Esophagus muscularis mucosa (tissue), 4 donors: ENCODE results near the gene PMF1. TPM values are rescaled to one million over a fixed set of nuclear protein-coding genes. Genes with fewer than 3 reads are reported as not detected.
"Not testable (repeated sequence)": the region's sequence is repeated elsewhere in the genome, so short reads cannot be mapped to it uniquely, and the experiment has no call there.

Source experiments
- DNase-seq: peaks from one replicate; pipeline ENCODE4 v3.0.0-alpha.2; 2017; ENCODE audit errors: extremely low spot score
- H3K27ac ChIP-seq, 4 donors: fragments of 200-600 bp; sonication (generic); replicated peaks in 1 of 4; 1 replicate in 3 of 4; 2 replicates in 1 of 4; pipeline ENCODE4 v1.5.1; 2016 to 2019; ENCODE audit warnings: mild to moderate bottlenecking in 1 of 4
- H3K27me3 ChIP-seq, 4 donors: fragments of 200-600 bp; sonication (generic); one replicate each; pipeline versions ENCODE4 v1.5.1 to v1.6.0; 2016 to 2019
- H3K36me3 ChIP-seq, 4 donors: fragments of 200-600 bp; sonication (generic); one replicate each; pipeline ENCODE4 v1.5.1; 2016 to 2019
- H3K4me1 ChIP-seq, 4 donors: fragments of 200-600 bp; sonication (generic); one replicate each; pipeline ENCODE4 v1.5.1; 2016 to 2019
- H3K4me3 ChIP-seq, 4 donors: fragments of 200-600 bp; sonication (generic); 1 replicate in 2 of 4; 2 replicates in 2 of 4; pipeline ENCODE4 v1.5.1; 2016 to 2019; ENCODE audit warnings: mild to moderate bottlenecking in 4 of 4, moderate library complexity in 1 of 4
- H3K9me3 ChIP-seq, 4 donors: fragments of 200-600 bp; sonication (generic); 1 replicate in 3 of 4; 2 replicates in 1 of 4; pipeline ENCODE4 v1.5.1; 2016 to 2019
- EP300 ChIP-seq: sonication (generic); formaldehyde crosslinking; IDR thresholded peaks from one replicate; pipeline ENCODE4 v1.6.1; 2017; ENCODE audit warnings: antibody characterized with exemption
- POLR2A ChIP-seq: fragments of 450-650 bp; IDR thresholded peaks from one replicate; pipeline ENCODE4 v1.6.1; 2017; ENCODE audit warnings: antibody characterized with exemption, moderate library complexity, mild to moderate bottlenecking, low read depth
- POLR2AphosphoS5 ChIP-seq, 2 donors: sonication (generic); formaldehyde crosslinking; IDR thresholded peaks; one replicate each; pipeline ENCODE4 v1.6.1; 2017; ENCODE audit warnings: antibody characterized with exemption in 2 of 2
- WGBS: methylation state at CpG from one replicate; pipeline ENCODE4 v1.1.5; 2018; 5-methylcytosine and 5-hydroxymethylcytosine counted together
- intact Hi-C: fragments of 100-400 bp; cut with DNase I; formaldehyde crosslinking; loops from one replicate; pipeline ENCODE4 v1.15.1; 2023
- total RNA-seq, 4 donors: library from RNA; depleted of rRNA; stranded (reverse); fragments of >200 nt; gene quantifications; one replicate each; pipeline versions ENCODE4 v1.1.0 to v1.2.1, GENCODE V29; 2016
- TF ChIP-seq, protein P1 (sequence below), 3 experiments: fragments of 200-600 bp in 2 of 3; fragments of 450-650 bp in 1 of 3; sonication (generic) in 2 of 3; IDR thresholded peaks; one replicate each; pipeline ENCODE4 v1.5.1; 2017 to 2019; ENCODE audit warnings: antibody characterized with exemption in 3 of 3, mild to moderate bottlenecking in 2 of 3, moderate library complexity in 1 of 3

PMF1 gene
- total RNA-seq, 4 donors from 2014 or later = 45.0 to 60.4 (median 50.2) TPM

DNA sequence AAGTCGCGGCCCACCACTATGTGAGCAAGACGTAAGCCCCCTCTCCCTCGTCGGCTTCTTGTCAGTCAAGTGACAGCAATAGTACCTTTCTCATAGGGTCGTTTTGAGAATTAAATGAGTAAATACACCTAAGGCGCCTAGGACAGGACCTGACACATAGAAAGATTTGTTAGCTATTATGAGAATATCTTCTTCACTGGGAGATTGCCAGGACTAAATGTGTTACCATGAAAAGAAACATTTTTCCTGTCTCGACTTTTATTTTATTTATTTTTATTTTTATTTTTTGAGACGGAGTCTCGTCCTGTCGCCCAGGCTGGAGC lies 798 bp downstream of the PMF1 start:
- Histone ChIP-seq H3K36me3 (peaks cover 5 to 43% (median 36%) of the 10 kb centered on the region in 4 donors), H3K9me3 (no peaks in the 10 kb centered on the region), H3K4me1 (peaks cover 22 to 51% (median 45%) of the 10 kb centered on the region in 4 donors), H3K27me3 (no peaks in the 10 kb centered on the region), H3K4me3 (peak overlapping the region; percentile 63 to 79 (median 64)), H3K27ac (peak overlapping the region; percentile 88 to 92 (median 90))
- intact Hi-C loops = loop anchor here (5.0 kb wide), 1 partner anchor 116 kb away; no protein-coding TSS in a partner anchor
- no peak for TF ChIP-seq POLR2AphosphoS5 (IDR thresholded peaks at IDR 0.05)
- no peak for TF ChIP-seq POLR2A
- TF ChIP-seq EP300 = no peak
- TF ChIP-seq, protein P1, sequence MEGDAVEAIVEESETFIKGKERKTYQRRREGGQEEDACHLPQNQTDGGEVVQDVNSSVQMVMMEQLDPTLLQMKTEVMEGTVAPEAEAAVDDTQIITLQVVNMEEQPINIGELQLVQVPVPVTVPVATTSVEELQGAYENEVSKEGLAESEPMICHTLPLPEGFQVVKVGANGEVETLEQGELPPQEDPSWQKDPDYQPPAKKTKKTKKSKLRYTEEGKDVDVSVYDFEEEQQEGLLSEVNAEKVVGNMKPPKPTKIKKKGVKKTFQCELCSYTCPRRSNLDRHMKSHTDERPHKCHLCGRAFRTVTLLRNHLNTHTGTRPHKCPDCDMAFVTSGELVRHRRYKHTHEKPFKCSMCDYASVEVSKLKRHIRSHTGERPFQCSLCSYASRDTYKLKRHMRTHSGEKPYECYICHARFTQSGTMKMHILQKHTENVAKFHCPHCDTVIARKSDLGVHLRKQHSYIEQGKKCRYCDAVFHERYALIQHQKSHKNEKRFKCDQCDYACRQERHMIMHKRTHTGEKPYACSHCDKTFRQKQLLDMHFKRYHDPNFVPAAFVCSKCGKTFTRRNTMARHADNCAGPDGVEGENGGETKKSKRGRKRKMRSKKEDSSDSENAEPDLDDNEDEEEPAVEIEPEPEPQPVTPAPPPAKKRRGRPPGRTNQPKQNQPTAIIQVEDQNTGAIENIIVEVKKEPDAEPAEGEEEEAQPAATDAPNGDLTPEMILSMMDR (IDR thresholded peaks at IDR 0.05) = no peak
- no peak for DNase-seq
- 14% methylated on average over 11 of the region's 11 CpGs for WGBS

DNA sequence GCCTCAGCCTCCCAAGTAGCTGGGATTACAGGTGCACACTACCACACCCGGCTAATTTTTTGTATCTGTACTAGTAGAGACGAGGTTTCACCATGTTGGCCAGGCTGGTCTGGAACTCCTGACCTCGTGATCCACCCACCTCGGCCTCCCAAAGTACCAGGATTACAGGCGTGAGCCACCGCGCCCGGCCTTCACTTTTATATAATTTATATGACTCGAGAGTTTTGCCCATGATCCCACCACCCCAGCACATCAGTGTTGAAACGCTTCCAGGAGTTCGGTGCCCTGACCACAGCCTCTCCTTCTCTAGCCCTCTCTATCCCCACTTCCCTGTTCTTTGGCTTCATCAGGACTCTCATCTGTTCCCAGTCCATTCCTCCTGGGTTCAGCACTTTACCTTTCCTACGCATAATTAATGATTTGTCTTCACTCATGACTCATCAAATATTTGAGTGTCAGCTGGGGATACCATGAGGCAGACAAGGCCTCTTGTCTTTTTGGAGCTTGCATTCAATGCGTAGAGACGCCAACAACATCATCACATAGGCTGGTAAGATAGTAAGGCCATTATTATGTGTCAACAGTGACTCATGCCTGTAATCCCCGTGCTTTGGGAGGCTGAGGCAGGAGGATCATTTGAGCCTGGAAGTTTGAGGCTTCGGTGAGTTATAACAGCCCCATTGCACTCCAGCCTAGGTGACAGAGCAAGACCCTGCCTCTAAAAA lies 1.4 kb downstream of the PMF1 start:
- Histone ChIP-seq H3K4me3 (peak overlapping the region; percentile 63 to 79 (median 64)), H3K4me1 (peaks cover 22 to 51% (median 45%) of the 10 kb centered on the region in 4 donors), H3K9me3 (no peaks in the 10 kb centered on the region), H3K27ac (peak overlapping the region; percentile 88 to 92 (median 90)), H3K36me3 (peaks cover 5 to 37% (median 33%) of the 10 kb centered on the region in 4 donors), H3K27me3 (no peaks in the 10 kb centered on the region)
- 81% methylated on average over 16 of the region's 16 CpGs for WGBS
- TF ChIP-seq, protein P1 (IDR thresholded peaks at IDR 0.05) = no peak
- TF ChIP-seq EP300 (no peak), POLR2AphosphoS5 (IDR thresholded peaks at IDR 0.05) (no peak), POLR2A (no peak)
- no peak for DNase-seq
- intact Hi-C loops = loop anchor here (5.0 kb wide), 1 partner anchor 117 kb away; no protein-coding TSS in a partner anchor

DNA sequence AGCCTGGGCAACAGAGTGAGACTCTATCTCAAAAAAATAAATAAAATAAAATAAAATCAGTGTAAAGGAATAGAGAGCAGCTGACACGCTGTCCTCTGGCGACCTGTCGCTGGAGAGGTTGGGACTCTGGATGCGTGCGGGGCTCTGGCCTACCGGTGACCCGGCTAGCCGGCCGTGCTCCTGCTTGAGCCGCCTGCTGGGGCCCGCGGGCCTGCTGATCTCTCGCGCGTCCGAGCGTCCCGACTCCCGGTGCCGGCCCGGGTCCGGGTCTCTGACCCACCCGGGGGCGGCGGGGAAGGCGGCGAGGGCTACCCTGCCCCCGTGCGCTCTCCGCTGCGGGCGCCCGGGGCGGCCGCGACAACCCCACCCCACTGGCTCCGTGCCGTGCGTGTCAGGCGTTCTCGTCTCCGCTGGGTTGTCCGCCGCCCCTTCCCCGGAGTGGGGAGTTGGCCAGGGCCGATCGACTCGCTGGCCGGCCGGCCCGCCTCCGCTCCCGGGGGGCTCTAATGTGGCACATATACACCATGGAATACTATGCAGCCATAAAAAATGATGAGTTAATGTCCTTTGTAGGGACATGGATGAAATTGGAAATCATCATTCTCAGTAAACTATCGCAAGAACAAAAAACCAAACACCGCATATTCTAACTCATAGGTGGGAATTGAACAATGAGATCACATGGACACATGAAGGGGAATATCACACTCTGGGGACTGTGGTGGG lies 3.7 kb downstream of the PMF1 start:
- intact Hi-C loops = not testable (repeated sequence)
- 96% methylated on average over 33 of the region's 55 CpGs for WGBS

DNA sequence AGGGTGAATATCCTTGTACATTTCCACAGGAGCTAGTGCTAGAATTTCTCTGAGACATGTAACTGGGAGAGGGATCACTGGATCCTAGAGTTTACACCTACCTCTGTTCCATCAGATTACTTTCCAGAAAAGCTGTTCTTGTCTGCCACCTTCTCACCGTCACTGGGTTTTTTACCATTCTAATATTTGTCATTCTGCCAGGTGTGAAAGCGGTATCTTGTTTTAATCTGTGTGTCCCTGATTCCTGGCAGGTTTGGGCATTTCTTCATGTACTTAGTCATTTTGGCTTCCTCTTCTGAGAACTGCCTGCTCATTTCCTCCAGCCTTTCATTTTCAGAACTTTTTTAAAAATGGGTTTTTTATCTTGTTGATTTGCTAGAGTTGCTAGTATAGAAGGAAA lies 5.1 kb downstream of the PMF1 start:
- H3K27ac ChIP-seq = peak overlapping the region; percentile 21 to 73 (median 38)
- intact Hi-C loops = no loop called here
- DNase-seq = no peak
- H3K27me3 ChIP-seq = no peaks in the 10 kb centered on the region
- peaks cover 22 to 45% (median 38%) of the 10 kb centered on the region in 4 donors for H3K4me1 ChIP-seq
- H3K4me3 ChIP-seq = no peak overlapping the region
- TF ChIP-seq, protein P1 (IDR thresholded peaks at IDR 0.05) = no peak
- TF ChIP-seq EP300 = no peak
- no peak for TF ChIP-seq POLR2A
- no peak for TF ChIP-seq POLR2AphosphoS5 (IDR thresholded peaks at IDR 0.05)
- H3K36me3 ChIP-seq = peaks cover 0 to 50% (median 41%) of the 10 kb centered on the region in 4 donors
- no peaks in the 10 kb centered on the region for H3K9me3 ChIP-seq
- WGBS = 56% methylated on average over 2 of the region's 2 CpGs

More for the DNA sequence above, 3.7 kb downstream of the PMF1 start:
- Histone ChIP-seq H3K36me3 (peaks cover 0 to 37% (median 31%) of the 10 kb centered on the region in 4 donors), H3K4me1 (peaks cover 22 to 51% (median 45%) of the 10 kb centered on the region in 4 donors)
- H3K4me3 ChIP-seq, H3K9me3 ChIP-seq, H3K27ac ChIP-seq, DNase-seq, H3K27me3 ChIP-seq: not testable (repeated sequence)

DNA sequence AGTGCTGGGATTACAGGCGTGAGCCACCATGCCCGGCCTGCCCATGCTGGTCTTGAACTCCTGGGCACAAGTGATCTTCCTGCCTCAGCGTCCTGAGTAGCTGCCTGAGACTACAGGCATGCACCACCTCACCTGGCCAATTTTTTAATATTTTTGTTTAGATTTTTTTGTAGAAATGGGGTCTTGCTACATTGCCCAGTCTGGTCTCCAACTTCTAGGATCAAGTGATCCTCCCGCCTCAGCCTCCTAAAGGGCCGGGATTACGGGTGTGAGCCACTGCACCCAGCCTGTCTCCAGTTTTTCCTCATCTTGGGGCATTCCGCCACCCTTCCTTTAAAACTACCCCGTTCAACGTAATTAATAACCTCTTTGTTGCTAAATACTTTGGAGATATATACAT lies 7.4 kb downstream of the PMF1 start:
- Histone ChIP-seq H3K27ac (no peak overlapping the region), H3K4me1 (peaks cover 7 to 30% (median 25%) of the 10 kb centered on the region in 4 donors), H3K9me3 (no peaks in the 10 kb centered on the region), H3K27me3 (no peaks in the 10 kb centered on the region), H3K36me3 (peaks cover 9 to 66% (median 48%) of the 10 kb centered on the region in 4 donors), H3K4me3 (no peak overlapping the region)
- WGBS = 93% methylated on average over 9 of the region's 9 CpGs
- DNase-seq = no peak
- intact Hi-C loops = no loop called here
- no peak for TF ChIP-seq POLR2A
- TF ChIP-seq, protein P1 (IDR thresholded peaks at IDR 0.05) = no peak
- TF ChIP-seq POLR2AphosphoS5 (IDR thresholded peaks at IDR 0.05) = no peak
- no peak for TF ChIP-seq EP300
